Neuron (in vitro differentiated cells): ENCODE data around the gene TYRP1.
A peak's percentile ranks its signal among the peaks of the same experiment; 100 is the strongest.

ENCODE experiments used
- H2AFZ ChIP-seq: one replicate; pipeline ENCODE4 v1.6.1; 2013; ENCODE audit warnings: low read depth, mild to moderate bottlenecking, inconsistent platforms, low read length, moderate library complexity
- H3K27me3 ChIP-seq: one replicate; pipeline ENCODE4 v1.6.1; 2013; ENCODE audit warnings: low read length; ENCODE audit not compliant: insufficient read depth
- H3K36me3 ChIP-seq: one replicate; pipeline ENCODE4 v1.6.1; 2013; ENCODE audit warnings: low read length; ENCODE audit not compliant: insufficient read depth
- H3K4me1 ChIP-seq: one replicate; pipeline ENCODE4 v1.6.1; 2013; ENCODE audit warnings: low read length; ENCODE audit not compliant: insufficient read depth
- H3K4me3 ChIP-seq: 2 replicates; pipeline ENCODE4 v1.5.1; 2013; ENCODE audit warnings: mild to moderate bottlenecking, low read length, moderate library complexity
- H3K9me3 ChIP-seq: one replicate; pipeline ENCODE4 v1.6.1; 2013; ENCODE audit warnings: low read length

Gene TYRP1

DNA sequence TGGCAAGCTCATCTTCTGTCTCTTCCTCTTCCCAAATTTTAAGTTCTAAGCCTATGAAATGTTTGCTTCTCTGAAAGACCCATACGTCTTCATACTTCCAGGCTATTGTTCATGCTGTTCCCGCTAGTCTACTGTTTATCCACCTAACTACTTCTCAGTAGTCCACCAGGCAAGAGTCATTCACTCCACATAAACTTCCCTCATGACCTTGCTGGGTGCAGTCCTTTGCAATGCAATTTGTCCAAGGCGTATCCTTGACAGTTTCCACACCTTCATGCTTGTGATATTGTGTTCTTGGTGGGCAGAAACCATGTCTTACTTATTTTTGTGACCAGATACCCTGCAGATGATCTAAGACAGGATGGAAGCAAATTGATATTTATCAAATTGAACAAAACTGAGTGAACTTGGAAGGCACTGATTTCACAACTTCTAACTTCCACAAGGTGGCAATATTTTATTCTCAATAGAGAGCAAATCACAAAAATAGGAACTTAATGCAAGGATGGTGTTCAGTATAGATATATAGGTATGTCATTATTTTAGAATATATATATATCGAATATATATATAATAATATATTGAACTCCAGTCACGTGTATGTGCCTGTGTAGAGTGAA, 30.3 kb downstream of the TYRP1 start:
- H3K9me3 ChIP-seq: no peaks in the 10 kb centered on the region
- H3K4me1 ChIP-seq: peaks cover 7% of the 10 kb centered on the region
- H2AFZ ChIP-seq: no peak overlapping the region
- H3K36me3 ChIP-seq: no peaks in the 10 kb centered on the region
- H3K4me3 ChIP-seq: no peak overlapping the region
- no peaks in the 10 kb centered on the region for H3K27me3 ChIP-seq

DNA sequence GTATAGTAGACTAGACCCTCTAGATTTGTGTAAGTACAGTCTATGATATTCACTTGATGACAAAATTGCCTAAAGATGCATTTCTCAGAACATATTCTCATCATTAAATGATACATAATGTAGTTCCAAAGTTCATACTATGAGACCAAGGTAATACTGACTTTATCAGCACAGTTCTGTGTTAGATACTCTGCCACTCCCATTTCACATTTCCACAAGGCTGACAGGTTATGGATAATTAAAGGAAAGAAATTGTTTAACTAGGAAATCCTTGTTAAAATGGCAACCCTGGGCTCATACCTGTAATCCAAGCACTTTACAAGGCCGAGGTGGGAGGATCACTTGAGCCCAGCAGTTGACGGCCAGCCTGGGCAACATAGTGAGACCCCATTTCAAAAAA, 33.6 kb downstream of the TYRP1 start:
- no peaks in the 10 kb centered on the region for H3K36me3 ChIP-seq
- no peak overlapping the region for H2AFZ ChIP-seq
- no peaks in the 10 kb centered on the region for H3K27me3 ChIP-seq
- no peaks in the 10 kb centered on the region for H3K4me1 ChIP-seq
- no peaks in the 10 kb centered on the region for H3K9me3 ChIP-seq
- no peak overlapping the region for H3K4me3 ChIP-seq

DNA sequence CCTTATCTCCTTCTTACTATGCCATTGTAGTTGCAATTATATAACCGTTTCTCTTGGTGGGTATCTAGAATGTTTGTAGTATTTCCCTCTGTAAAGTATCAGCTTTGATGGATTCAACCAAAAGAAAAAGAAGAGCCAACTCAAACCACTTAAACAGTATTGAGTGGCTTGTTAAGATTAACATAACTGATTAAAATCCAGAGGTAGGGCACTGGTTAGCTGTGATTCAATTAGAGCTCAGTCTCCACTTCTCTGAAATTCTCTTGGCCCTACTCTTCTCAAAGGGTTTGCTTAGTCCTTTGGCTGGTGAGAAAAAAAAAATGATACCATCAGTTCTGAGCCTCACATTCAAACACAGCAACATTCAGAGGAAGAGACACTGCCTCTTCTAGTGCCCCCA, 37.0 kb downstream of the TYRP1 start:
- no peak overlapping the region for H2AFZ ChIP-seq
- no peaks in the 10 kb centered on the region for H3K9me3 ChIP-seq
- no peaks in the 10 kb centered on the region for H3K27me3 ChIP-seq
- H3K4me3 ChIP-seq: no peak overlapping the region
- no peaks in the 10 kb centered on the region for H3K36me3 ChIP-seq
- no peaks in the 10 kb centered on the region for H3K4me1 ChIP-seq

DNA sequence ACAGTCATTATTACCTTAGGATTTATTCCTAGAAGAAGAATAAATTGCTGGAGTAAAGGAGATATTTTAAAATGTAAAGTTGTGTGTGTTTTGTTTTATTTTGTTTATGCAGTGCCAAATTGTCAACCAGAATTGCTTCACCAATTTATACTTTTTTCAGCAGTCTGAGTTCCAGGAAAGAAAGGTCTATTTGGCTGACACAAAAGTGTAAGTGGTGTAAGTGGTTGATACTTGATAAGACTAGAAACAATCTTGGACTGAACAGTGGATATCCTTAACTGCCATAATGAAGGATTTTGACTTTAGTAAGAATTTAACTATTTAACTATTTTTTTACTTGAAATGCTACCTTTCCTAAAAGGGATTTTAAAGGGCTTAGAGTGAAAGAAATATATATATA, 37.7 kb downstream of the TYRP1 start:
- H2AFZ ChIP-seq: no peak overlapping the region
- peaks cover 2% of the 10 kb centered on the region for H3K4me1 ChIP-seq
- no peaks in the 10 kb centered on the region for H3K9me3 ChIP-seq
- no peak overlapping the region for H3K4me3 ChIP-seq
- no peaks in the 10 kb centered on the region for H3K27me3 ChIP-seq
- no peaks in the 10 kb centered on the region for H3K36me3 ChIP-seq

DNA sequence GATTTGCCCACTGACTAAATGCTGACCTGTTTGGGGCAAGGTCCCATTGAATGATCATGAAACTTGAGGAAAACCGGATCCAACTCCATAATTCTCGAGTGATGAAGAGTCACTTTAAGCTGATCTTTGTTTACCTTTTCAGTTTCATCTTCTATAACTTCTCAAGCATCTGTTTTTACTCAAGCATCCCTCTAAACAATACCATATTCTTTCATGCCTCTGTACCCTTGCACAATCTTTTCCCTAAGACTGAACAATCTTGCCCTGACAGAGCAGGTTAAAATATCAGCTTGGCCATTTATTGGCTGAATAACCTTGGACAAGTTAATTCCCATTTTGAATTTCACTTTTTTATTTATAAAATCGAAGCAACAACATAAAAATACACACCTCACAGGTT, 39.8 kb downstream of the TYRP1 start:
- Histone ChIP-seq H3K4me1 (peaks cover 4% of the 10 kb centered on the region), H3K4me3 (no peak overlapping the region), H2AFZ (no peak overlapping the region), H3K27me3 (no peaks in the 10 kb centered on the region), H3K36me3 (no peaks in the 10 kb centered on the region), H3K9me3 (no peaks in the 10 kb centered on the region)

DNA sequence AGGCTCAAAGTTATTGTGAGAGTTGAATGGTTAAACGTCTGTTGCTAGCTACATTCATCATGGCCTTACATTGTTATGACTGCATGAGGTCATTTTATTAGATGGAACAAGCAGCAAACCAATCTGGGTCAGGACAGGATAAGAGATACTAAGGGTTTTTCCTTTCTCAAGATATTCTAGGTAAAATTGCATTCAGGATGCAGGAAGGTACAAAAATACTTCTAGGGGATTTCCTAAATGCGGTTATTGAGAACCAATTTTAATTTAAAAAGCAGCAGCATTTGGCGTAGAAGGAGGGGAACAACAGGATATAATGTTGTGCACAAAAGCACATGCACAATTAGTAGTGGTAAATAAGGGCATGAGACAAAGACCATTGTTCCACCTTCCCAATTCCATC, 42.5 kb downstream of the TYRP1 start:
- no peaks in the 10 kb centered on the region for H3K27me3 ChIP-seq
- H3K9me3 ChIP-seq: no peaks in the 10 kb centered on the region
- H3K4me3 ChIP-seq: no peak overlapping the region
- H3K36me3 ChIP-seq: no peaks in the 10 kb centered on the region
- peaks cover 30% of the 10 kb centered on the region for H3K4me1 ChIP-seq
- no peak overlapping the region for H2AFZ ChIP-seq

DNA sequence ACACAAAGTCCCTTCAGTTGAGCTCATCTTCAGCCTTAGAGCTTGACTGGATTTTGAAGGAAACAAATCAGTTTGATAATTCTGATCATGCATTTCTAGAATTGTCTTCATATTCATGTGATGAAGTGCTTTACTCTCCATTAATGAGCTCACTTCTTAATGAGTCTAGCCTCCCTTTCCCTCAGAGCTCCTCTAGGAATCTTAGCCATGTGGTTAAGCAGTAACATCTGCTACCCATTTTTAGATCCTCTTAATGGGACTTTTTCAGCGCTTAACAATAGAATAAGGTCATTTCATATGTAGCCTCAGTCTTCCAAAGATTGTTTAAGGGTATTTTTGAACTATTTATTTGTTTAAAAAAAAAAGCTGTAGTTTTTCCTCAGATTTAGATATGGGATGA, 44.7 kb downstream of the TYRP1 start:
- Histone ChIP-seq H3K9me3 (no peaks in the 10 kb centered on the region), H2AFZ (no peak overlapping the region), H3K4me3 (no peak overlapping the region), H3K4me1 (peaks cover 30% of the 10 kb centered on the region), H3K27me3 (no peaks in the 10 kb centered on the region), H3K36me3 (no peaks in the 10 kb centered on the region)

DNA sequence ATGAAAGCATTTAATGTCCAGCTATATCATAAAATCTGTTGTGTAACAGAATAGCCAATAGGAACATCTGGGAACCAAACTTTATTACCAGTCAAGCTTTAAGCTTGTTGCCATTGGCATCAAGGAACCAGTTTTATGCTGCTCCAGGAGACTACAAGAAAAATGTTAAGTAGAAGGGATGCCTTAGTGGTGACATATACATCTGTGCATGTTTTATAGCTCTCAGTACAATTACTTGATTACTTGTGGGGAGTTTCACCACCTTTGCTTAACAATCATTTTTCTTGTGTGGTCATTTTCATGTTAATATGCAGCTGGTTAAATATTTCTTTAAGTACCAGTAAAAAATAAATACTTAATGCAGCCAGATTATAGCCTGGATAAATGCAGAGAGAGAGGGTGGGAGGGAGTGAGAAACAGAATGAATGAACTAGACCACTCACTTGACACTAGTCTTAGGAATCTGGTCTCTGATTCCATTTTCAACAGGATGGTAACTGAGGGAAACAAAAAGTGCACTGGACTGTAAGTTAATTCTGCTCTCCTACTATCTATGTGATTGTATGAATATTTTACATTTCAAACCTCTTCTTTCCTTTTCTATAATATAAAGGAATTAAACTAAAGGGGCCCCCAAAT, 45.9 kb downstream of the TYRP1 start:
- Histone ChIP-seq H3K4me3 (no peak overlapping the region), H3K4me1 (peaks cover 30% of the 10 kb centered on the region), H3K9me3 (no peaks in the 10 kb centered on the region), H3K36me3 (no peaks in the 10 kb centered on the region), H3K27me3 (no peaks in the 10 kb centered on the region), H2AFZ (no peak overlapping the region)

DNA sequence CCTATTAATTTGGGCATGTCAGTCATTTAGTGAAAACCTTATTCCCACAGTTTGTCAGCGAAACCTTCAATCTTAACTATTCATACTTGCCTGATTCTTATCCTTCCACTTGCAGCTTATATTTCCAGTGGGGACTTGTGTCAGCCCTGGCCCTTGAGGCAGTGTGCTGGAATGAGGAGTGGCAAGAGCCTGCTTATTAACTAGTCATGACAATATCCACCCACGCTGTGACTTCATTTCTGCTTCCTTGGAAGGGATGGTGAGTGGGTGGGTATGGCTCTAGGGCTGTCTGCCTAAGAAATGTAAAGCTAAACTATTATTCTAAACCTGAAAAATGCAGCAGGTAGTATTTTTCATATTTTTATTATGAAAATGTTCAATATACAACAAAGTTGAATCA, 47.7 kb downstream of the TYRP1 start:
- no peaks in the 10 kb centered on the region for H3K27me3 ChIP-seq
- H3K4me3 ChIP-seq: no peak overlapping the region
- H3K4me1 ChIP-seq: peaks cover 28% of the 10 kb centered on the region
- no peaks in the 10 kb centered on the region for H3K36me3 ChIP-seq
- H2AFZ ChIP-seq: no peak overlapping the region
- H3K9me3 ChIP-seq: no peaks in the 10 kb centered on the region

DNA sequence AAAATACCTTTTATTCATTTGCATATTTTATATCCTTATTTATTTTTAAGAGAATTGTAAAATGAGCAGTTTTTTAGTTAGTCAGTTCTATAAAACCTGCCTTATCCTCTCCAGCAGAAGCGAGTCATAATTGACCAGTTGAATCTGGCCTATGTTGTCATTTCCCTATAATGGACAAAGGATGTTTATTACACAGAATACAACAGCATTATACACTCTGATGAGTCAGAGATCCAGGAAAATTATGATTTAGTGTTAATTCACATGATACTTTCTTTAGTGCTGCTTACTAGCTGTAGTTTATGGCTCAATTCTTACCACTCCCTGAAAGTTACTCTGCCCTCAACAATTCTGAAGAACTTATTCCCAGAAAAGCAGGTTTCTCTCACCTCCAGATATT, 54.8 kb downstream of the TYRP1 start:
- no peak overlapping the region for H3K4me3 ChIP-seq
- no peaks in the 10 kb centered on the region for H3K36me3 ChIP-seq
- no peaks in the 10 kb centered on the region for H3K27me3 ChIP-seq
- H3K4me1 ChIP-seq: no peaks in the 10 kb centered on the region
- H2AFZ ChIP-seq: no peak overlapping the region
- H3K9me3 ChIP-seq: no peaks in the 10 kb centered on the region

DNA sequence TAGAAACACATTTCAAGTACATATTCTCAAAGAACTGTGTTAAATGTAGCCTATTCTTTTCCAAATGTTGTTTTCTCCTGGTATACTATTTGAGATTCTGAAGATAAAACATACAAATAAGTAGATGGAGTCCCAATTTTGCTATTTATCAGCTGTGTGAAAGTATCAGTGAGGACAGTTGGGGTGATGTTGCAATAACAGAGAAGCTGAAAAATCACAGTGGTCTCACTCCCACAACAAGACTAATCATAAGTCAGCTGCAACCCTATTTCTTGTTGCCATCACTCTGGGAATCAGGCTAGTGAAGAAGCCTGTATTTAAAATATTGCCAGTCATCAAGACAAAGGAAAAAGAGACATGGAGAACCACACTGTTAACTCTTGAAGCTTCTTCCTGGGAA, 55.8 kb downstream of the TYRP1 start:
- Histone ChIP-seq H3K4me1 (no peaks in the 10 kb centered on the region), H3K4me3 (no peak overlapping the region), H3K27me3 (no peaks in the 10 kb centered on the region), H2AFZ (no peak overlapping the region), H3K36me3 (no peaks in the 10 kb centered on the region), H3K9me3 (no peaks in the 10 kb centered on the region)

DNA sequence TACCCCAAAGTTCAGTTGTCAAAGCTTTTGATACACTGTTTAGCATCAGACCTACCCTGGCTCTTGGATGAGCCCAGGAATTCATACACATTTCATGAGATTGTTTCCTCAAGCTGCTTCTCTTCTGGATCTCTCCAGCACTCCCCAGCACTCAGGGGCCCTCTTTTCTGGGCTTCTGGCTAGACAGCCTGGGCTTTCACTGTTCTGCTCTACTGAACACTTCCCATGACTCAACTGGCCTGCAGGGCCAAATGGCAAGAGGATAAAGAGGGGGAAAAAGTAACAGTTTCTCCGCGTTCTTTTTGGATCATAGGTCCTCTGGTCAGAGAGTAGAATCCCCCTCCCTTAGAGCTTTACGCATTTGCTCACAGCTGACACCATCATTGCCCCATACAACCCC, 60.7 kb downstream of the TYRP1 start:
- Histone ChIP-seq H3K4me1 (no peaks in the 10 kb centered on the region), H3K36me3 (no peaks in the 10 kb centered on the region), H3K27me3 (no peaks in the 10 kb centered on the region), H3K4me3 (no peak overlapping the region), H2AFZ (no peak overlapping the region), H3K9me3 (no peaks in the 10 kb centered on the region)

DNA sequence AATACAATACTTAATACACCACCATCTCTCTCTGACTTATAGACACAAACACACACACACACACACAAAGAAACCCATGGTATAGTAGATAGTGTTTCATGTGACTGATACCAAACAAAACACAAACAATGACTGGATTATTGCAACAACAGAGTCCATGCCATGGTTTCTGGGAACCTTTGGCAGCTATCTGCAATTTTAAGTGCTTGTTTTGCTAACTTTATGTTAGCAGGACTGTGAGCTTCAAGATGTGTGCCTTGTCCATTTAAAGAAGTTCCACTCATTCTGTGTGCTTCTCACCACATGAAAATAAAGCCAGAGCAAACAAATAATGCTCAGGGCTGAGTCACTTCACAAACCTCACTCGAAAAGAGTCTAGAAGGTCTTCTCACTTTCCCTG, 66.6 kb downstream of the TYRP1 start:
- H3K4me3 ChIP-seq: no peak overlapping the region
- no peaks in the 10 kb centered on the region for H3K27me3 ChIP-seq
- H3K9me3 ChIP-seq: no peaks in the 10 kb centered on the region
- no peaks in the 10 kb centered on the region for H3K4me1 ChIP-seq
- no peaks in the 10 kb centered on the region for H3K36me3 ChIP-seq
- H2AFZ ChIP-seq: peak overlapping the region; percentile 80
